ENCODE data around the gene WDR88.

GRCh38 chr19:33171222-33171795 lies 39.4 kb downstream of the WDR88 start:
- TF ChIP-seq EP300 (IDR thresholded peaks at IDR 0.05) = no peak
- no peak for TF ChIP-seq CTCF (IDR thresholded peaks at IDR 0.05)
- TF ChIP-seq POLR2A (IDR thresholded peaks at IDR 0.05; ENCODE audit: low read depth) = no peak
- TF ChIP-seq POLR2AphosphoS5 (IDR thresholded peaks at IDR 0.05) = no peak
